Measurements from ENCODE around the gene LPCAT1.

DNA sequence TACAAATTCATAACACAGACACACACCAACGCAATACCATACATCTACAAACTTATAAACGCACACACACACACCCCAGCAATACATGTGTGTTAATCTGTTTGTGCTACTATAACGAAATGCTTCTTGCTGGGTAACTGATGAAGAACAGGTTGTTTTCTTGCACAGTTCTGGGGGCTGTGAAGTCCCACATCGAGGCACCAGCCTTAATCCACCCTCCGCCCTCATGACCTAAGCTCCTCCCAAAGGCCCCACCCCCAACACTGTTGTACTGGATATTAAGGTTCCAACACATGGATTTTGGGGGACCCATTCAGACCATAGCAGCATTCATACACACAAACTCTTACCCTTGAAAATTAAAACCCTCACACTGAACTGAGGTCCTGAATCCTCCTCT lies 38.8 kb upstream of the LPCAT1 start:
- TF ChIP-seq, protein P1, sequence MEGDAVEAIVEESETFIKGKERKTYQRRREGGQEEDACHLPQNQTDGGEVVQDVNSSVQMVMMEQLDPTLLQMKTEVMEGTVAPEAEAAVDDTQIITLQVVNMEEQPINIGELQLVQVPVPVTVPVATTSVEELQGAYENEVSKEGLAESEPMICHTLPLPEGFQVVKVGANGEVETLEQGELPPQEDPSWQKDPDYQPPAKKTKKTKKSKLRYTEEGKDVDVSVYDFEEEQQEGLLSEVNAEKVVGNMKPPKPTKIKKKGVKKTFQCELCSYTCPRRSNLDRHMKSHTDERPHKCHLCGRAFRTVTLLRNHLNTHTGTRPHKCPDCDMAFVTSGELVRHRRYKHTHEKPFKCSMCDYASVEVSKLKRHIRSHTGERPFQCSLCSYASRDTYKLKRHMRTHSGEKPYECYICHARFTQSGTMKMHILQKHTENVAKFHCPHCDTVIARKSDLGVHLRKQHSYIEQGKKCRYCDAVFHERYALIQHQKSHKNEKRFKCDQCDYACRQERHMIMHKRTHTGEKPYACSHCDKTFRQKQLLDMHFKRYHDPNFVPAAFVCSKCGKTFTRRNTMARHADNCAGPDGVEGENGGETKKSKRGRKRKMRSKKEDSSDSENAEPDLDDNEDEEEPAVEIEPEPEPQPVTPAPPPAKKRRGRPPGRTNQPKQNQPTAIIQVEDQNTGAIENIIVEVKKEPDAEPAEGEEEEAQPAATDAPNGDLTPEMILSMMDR (IDR thresholded peaks at IDR 0.05) = no peak
- TF ChIP-seq POLR2A (IDR thresholded peaks at IDR 0.05) = no peak

Measured in tibial nerve (tissue), 3 donors.